Measurements from ENCODE around the gene RPF1.
A peak's percentile ranks its signal among the peaks of the same experiment; 100 is the strongest.
"Not testable (repeated sequence)": the region's sequence is repeated elsewhere in the genome, so short reads cannot be mapped to it uniquely, and the experiment has no call there.

Gene RPF1

GRCh38 chr1:84493747-84494146 is 14.7 kb downstream of the RPF1 start:
- no peak for DNase-seq

- no peak for DNase-seq
Measured at GRCh38 chr1:84496498-84496897, 17.4 kb downstream of the RPF1 start.

GRCh38 chr1:84497631-84498275 is 18.7 kb downstream of the RPF1 start:
- DNase-seq = no peak

- DNase-seq = no peak
Measured at GRCh38 chr1:84502927-84503326, 23.9 kb downstream of the RPF1 start.

- DNase-seq = no peak
Measured at GRCh38 chr1:84504580-84505492, 25.8 kb downstream of the RPF1 start.

- DNase-seq = no peak
Measured at GRCh38 chr1:84505493-84506001, 26.5 kb downstream of the RPF1 start.

GRCh38 chr1:84506002-84506728 is 27.1 kb downstream of the RPF1 start, which contains the start of the genes GNG5 and SPATA1:
TSS of gene GNG5 (minus strand) at chr1:84506581. CDS start at chr1:84506091, 490 bp downstream.
TSS of gene SPATA1 (plus strand) at chr1:84506386. CDS start at chr1:84516360, 9,974 bp downstream.
- DNase-seq = peak; percentile 95

- DNase-seq = no peak
Measured at GRCh38 chr1:84506729-84507453, 27.8 kb downstream of the RPF1 start.

- DNase-seq = not testable (repeated sequence)
Measured at GRCh38 chr1:84507887-84508286, 28.8 kb downstream of the RPF1 start.

GRCh38 chr1:84508510-84508909 is 29.4 kb downstream of the RPF1 start:
- DNase-seq = no peak

GRCh38 chr1:84509029-84509428 is 30.0 kb downstream of the RPF1 start:
- DNase-seq = no peak

- no peak for DNase-seq
Measured at GRCh38 chr1:84510165-84510564, 31.1 kb downstream of the RPF1 start.

- no peak for DNase-seq
Measured at GRCh38 chr1:84510668-84511067, 31.6 kb downstream of the RPF1 start.

GRCh38 chr1:84524590-84524989 is 45.5 kb downstream of the RPF1 start:
- DNase-seq = no peak

- no peak for DNase-seq
Measured at GRCh38 chr1:84525779-84526178, 46.7 kb downstream of the RPF1 start.

GRCh38 chr1:84538599-84538998 is 59.5 kb downstream of the RPF1 start:
- no peak for DNase-seq

- no peak for DNase-seq
Measured at GRCh38 chr1:84539972-84540371, 60.9 kb downstream of the RPF1 start.

- no peak for DNase-seq
Measured at GRCh38 chr1:84540759-84541158, 61.7 kb downstream of the RPF1 start.

- DNase-seq = no peak
Measured at GRCh38 chr1:84541679-84542078, 62.6 kb downstream of the RPF1 start.

Data from stimulated activated CD4-positive, alpha-beta T cell treated with anti-CD3 and anti-CD28 coated beads, Interleukin-2, amount 100 ng/mL, for 48 hours (primary cell).